Esophagus squamous epithelium (tissue), 5 donors: ENCODE data around the gene CIDEB. TPM values are rescaled to one million over a fixed set of nuclear protein-coding genes. Genes with fewer than 3 reads are reported as not detected.

ENCODE experiments used
- DNase-seq: peaks from one replicate; lab custom pipeline; 2025; lab: John Stamatoyannopoulos, UW
- H3K27ac ChIP-seq, 4 donors: fragments of 200-600 bp; sonication (generic); one replicate each; pipeline ENCODE4 v1.5.1; 2016 to 2019; ENCODE audit warnings: mild to moderate bottlenecking in 1 of 4
- H3K27me3 ChIP-seq, 4 donors: fragments of 200-600 bp; sonication (generic); 1 replicate in 3 of 4; 2 replicates in 1 of 4; pipeline versions ENCODE4 v1.5.1 to v1.6.0; 2017 to 2021; ENCODE audit warnings: antibody characterized with exemption in 1 of 4
- H3K36me3 ChIP-seq, 3 donors: fragments of 200-600 bp; sonication (generic); one replicate each; pipeline ENCODE4 v1.5.1; 2016 to 2019
- H3K4me1 ChIP-seq, 3 donors: fragments of 200-600 bp; sonication (generic); one replicate each; pipeline ENCODE4 v1.5.1; 2017 to 2019
- H3K4me3 ChIP-seq, 4 donors: fragments of 200-600 bp; sonication (generic); 1 replicate in 3 of 4; 2 replicates in 1 of 4; pipeline ENCODE4 v1.5.1; 2016 to 2019; ENCODE audit warnings: mild to moderate bottlenecking in 2 of 4, moderate library complexity in 1 of 4
- H3K9me3 ChIP-seq, 3 donors: fragments of 200-600 bp; sonication (generic); one replicate each; pipeline ENCODE4 v1.5.1; 2016 to 2019
- CTCF ChIP-seq, 6 experiments: fragments of 450-650 bp in 4 of 6; fragments of 200-600 bp in 2 of 6; sonication (generic) in 2 of 6; IDR thresholded peaks; one replicate each; pipeline ENCODE4 v1.5.1; 2016 to 2019; ENCODE audit warnings: antibody characterized with exemption in 6 of 6, mild to moderate bottlenecking in 4 of 6, moderate library complexity in 4 of 6
- POLR2A ChIP-seq, 4 donors: fragments of 450-650 bp; IDR thresholded peaks; one replicate each; pipeline ENCODE4 v1.6.1; 2017; ENCODE audit warnings: antibody characterized with exemption in 4 of 4, mild to moderate bottlenecking in 4 of 4, moderate library complexity in 3 of 4
- WGBS, 2 donors: methylation state at CpG; one replicate each; pipeline ENCODE4 v1.1.5; 2018; 5-methylcytosine and 5-hydroxymethylcytosine counted together
- intact Hi-C: fragments of 100-400 bp; cut with DNase I; formaldehyde crosslinking; loops from one replicate; pipeline ENCODE4 v1.15.0; 2022
- total RNA-seq, 4 donors: library from RNA; depleted of rRNA; stranded (reverse); fragments of >200 nt; gene quantifications; one replicate each; pipeline ENCODE4 v1.1.0, GENCODE V29; 2016
- donor health status: DM: yes; HTN: yes; CAD: no.

Gene CIDEB
- total RNA-seq, 4 donors from 2014 or later = 18.3 to 41.4 (median 30.4) TPM

GRCh38 chr14:24315807-24316596, 8.2 kb upstream of the CIDEB start:
- 48 to 84% methylated on average over 6 to 19 of the region's 70 CpGs for WGBS, 2 donors
- intact Hi-C loops = no loop called here
- TF ChIP-seq CTCF (IDR thresholded peaks at IDR 0.05) (peak in 3 of 6 experiments; percentile 5 to 30 (median 17)), POLR2A (IDR thresholded peaks at IDR 0.05) (no peak)
- Histone ChIP-seq H3K27ac (peak overlapping the region; percentile 86 to 97 (median 93)), H3K9me3 (no peaks in the 10 kb centered on the region), H3K4me3 (peak overlapping the region in 2 of 4 donors; percentile 4 to 32), H3K4me1 (peaks cover 52 to 68% (median 63%) of the 10 kb centered on the region in 3 donors), H3K27me3 (peaks cover 0 to 27% (median 0%) of the 10 kb centered on the region in 4 donors), H3K36me3 (no peaks in the 10 kb centered on the region)
- DNase-seq = no peak

GRCh38 chr14:24315243-24315806, 7.5 kb upstream of the CIDEB start:
- no peaks in the 10 kb centered on the region for H3K36me3 ChIP-seq
- TF ChIP-seq POLR2A (IDR thresholded peaks at IDR 0.05) (no peak), CTCF (IDR thresholded peaks at IDR 0.05) (no peak)
- H3K27ac ChIP-seq = peak overlapping the region; percentile 86 to 97 (median 93)
- H3K27me3 ChIP-seq = peaks cover 0 to 27% (median 0%) of the 10 kb centered on the region in 4 donors
- H3K4me3 ChIP-seq = peak overlapping the region in 2 of 4 donors; percentile 4 to 32
- no peak for DNase-seq
- 61 to 71% methylated on average over 6 to 7 of the region's 10 CpGs for WGBS, 2 donors
- H3K4me1 ChIP-seq = peaks cover 56 to 75% (median 67%) of the 10 kb centered on the region in 3 donors
- H3K9me3 ChIP-seq = no peaks in the 10 kb centered on the region
- intact Hi-C loops = no loop called here

- Histone ChIP-seq H3K27ac (peak overlapping the region; percentile 86 to 97 (median 93)), H3K4me3 (peak overlapping the region in 1 of 4 donors; percentile 32), H3K4me1 (peaks cover 64 to 83% (median 74%) of the 10 kb centered on the region in 3 donors), H3K27me3 (peaks cover 0 to 27% (median 0%) of the 10 kb centered on the region in 4 donors), H3K9me3 (no peaks in the 10 kb centered on the region), H3K36me3 (no peaks in the 10 kb centered on the region)
- TF ChIP-seq POLR2A (IDR thresholded peaks at IDR 0.05) (no peak), CTCF (IDR thresholded peaks at IDR 0.05) (no peak)
- no peak for DNase-seq
- WGBS, 2 donors = 12 to 58% methylated on average over 5 of the region's 5 CpGs
- intact Hi-C loops = no loop called here
These were observed 6.8 kb upstream of the CIDEB start for GRCh38 chr14:24314377-24315193.

- Histone ChIP-seq H3K9me3 (no peaks in the 10 kb centered on the region), H3K4me1 (peaks cover 69 to 89% (median 81%) of the 10 kb centered on the region in 3 donors), H3K27me3 (peaks cover 0 to 24% (median 0%) of the 10 kb centered on the region in 4 donors), H3K36me3 (no peaks in the 10 kb centered on the region), H3K4me3 (peak overlapping the region in 1 of 4 donors; percentile 32), H3K27ac (peak overlapping the region; percentile 86 to 97 (median 93))
- intact Hi-C loops = no loop called here
- TF ChIP-seq CTCF (IDR thresholded peaks at IDR 0.05) (no peak), POLR2A (IDR thresholded peaks at IDR 0.05) (no peak)
- WGBS, 2 donors = 50 to 72% methylated on average over 2 of the region's 2 CpGs
- DNase-seq = no peak
These were observed 6.1 kb upstream of the CIDEB start for GRCh38 chr14:24313913-24314312.
